Chondrocyte (in vitro differentiated cells): Measurements from ENCODE around the gene OR13D1. TPM values are rescaled to one million over a fixed set of nuclear protein-coding genes. Genes with fewer than 3 reads are reported as not detected.
A peak's percentile ranks its signal among the peaks of the same experiment; 100 is the strongest.

ENCODE experiments used
- DNase-seq: peaks from one replicate; pipeline ENCODE4 v3.0.0; 2021; ENCODE audit warnings: mixed read lengths, low spot score
- H3K27ac Mint-ChIP-seq: one replicate; pipeline ENCODE4 v1.8.0; 2021; ENCODE audit warnings: mild to moderate bottlenecking, moderate library complexity, mixed read lengths; ENCODE audit not compliant: unreplicated experiment
- H3K27me3 Mint-ChIP-seq: 2 replicates; pipeline ENCODE4 v1.8.0; 2021; ENCODE audit warnings: low read depth, mixed read lengths
- H3K36me3 Mint-ChIP-seq: 2 replicates; pipeline ENCODE4 v1.8.0; 2021; ENCODE audit warnings: low read depth, mixed read lengths
- H3K4me1 Mint-ChIP-seq: 2 replicates; pipeline ENCODE4 v1.8.0; 2021; ENCODE audit warnings: low read depth, mild to moderate bottlenecking, mixed read lengths
- H3K4me3 Mint-ChIP-seq: one replicate; pipeline ENCODE4 v1.8.0; 2021; ENCODE audit warnings: mild to moderate bottlenecking, moderate library complexity, mixed read lengths; ENCODE audit not compliant: unreplicated experiment
- H3K9me3 Mint-ChIP-seq: 2 replicates; pipeline ENCODE4 v1.8.0; 2021; ENCODE audit warnings: low read depth, mixed read lengths
- long read RNA-seq: library from polyadenylated mRNA; stranded (forward); transcript quantifications from one replicate; pipeline ENCODE4 v2.0.0, GENCODE V29; 2021
- total RNA-seq: library from RNA; stranded (reverse); gene quantifications from 3 replicates; pipeline ENCODE4 v1.2.1, GENCODE V29; 2021
- TF ChIP-seq, protein P1 (sequence below): fragments of 200-600 bp; sonication (generic); IDR thresholded peaks from 2 replicates; pipeline ENCODE4 v1.5.0; 2021; ENCODE audit warnings: antibody characterized with exemption, mild to moderate bottlenecking, moderate library complexity

The OR13D1 gene, protein sequence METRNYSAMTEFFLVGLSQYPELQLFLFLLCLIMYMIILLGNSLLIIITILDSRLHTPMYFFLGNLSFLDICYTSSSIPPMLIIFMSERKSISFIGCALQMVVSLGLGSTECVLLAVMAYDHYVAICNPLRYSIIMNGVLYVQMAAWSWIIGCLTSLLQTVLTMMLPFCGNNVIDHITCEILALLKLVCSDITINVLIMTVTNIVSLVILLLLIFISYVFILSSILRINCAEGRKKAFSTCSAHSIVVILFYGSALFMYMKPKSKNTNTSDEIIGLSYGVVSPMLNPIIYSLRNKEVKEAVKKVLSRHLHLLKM
- not detected in 3 replicates for total RNA-seq
- long read RNA-seq, result 0 reads

DNA sequence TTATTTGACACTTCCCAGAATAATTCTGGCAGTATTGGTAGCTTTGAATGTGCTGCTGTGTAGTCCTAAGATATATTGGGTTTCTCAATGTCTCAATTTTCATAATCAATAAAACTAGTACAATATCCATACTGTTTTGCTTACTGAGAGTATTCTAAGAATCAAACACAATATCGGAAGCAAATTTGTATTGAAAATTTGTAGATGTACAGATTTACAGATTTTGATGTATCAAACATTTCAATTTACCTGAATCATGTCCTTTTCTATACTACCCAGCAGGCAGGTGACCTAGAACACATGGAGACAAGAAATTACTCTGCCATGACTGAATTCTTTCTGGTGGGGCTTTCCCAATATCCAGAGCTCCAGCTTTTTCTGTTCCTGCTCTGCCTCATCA is at the start of gene OR13D1:
Gene OR13D1 (plus strand): TSS at position 301 of the 400 bp plus-strand sequence. CDS start 0 bp downstream, at position 301.
- TF ChIP-seq, protein P1, sequence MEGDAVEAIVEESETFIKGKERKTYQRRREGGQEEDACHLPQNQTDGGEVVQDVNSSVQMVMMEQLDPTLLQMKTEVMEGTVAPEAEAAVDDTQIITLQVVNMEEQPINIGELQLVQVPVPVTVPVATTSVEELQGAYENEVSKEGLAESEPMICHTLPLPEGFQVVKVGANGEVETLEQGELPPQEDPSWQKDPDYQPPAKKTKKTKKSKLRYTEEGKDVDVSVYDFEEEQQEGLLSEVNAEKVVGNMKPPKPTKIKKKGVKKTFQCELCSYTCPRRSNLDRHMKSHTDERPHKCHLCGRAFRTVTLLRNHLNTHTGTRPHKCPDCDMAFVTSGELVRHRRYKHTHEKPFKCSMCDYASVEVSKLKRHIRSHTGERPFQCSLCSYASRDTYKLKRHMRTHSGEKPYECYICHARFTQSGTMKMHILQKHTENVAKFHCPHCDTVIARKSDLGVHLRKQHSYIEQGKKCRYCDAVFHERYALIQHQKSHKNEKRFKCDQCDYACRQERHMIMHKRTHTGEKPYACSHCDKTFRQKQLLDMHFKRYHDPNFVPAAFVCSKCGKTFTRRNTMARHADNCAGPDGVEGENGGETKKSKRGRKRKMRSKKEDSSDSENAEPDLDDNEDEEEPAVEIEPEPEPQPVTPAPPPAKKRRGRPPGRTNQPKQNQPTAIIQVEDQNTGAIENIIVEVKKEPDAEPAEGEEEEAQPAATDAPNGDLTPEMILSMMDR, result no peak
- Mint-ChIP-seq H3K4me1 (no peaks in the 10 kb centered on the region), H3K36me3 (no peaks in the 10 kb centered on the region)

DNA sequence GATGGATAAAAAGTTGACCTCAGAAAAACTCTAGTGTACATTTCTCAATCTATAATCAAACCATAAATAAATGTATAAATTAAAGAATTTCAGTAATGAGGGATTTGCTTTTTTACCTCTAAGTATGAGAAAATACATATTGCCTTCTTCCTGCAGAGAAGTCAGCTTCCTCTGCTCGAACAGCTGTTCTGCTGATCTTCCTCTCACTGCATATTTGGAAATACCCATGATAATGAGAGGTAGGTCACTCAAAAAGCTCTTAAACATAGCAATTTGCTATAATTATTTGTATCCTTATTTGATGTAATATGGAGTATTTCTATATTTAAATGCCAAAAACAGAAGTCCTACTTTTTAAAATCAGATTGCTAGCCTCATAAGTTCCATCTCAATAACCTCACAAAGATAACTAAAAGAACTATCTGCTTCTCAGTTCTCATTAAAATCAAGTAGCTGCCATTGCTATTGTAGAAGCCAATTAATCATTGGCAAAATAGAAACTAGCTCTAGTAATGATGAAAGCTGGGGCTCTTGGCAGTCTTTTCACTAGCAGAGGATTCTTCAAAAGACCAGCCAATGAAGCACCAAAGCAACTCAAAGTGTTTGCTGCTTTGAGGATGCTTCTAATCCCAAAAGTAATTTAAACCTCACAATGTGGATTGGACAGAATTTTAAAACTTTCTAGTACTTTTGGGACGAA is 35.7 kb upstream of the OR13D1 start:
- no peaks in the 10 kb centered on the region for H3K36me3 Mint-ChIP-seq

More for the DNA sequence above, at the start of gene OR13D1:
- DNase-seq, result no peak
- H3K9me3 Mint-ChIP-seq, result no peaks in the 10 kb centered on the region
- H3K27ac Mint-ChIP-seq, result no peak within 1 kb of the TSS
- no peak within 1 kb of the TSS for H3K4me3 Mint-ChIP-seq
- peaks cover 25% of the 10 kb centered on the region for H3K27me3 Mint-ChIP-seq

DNA sequence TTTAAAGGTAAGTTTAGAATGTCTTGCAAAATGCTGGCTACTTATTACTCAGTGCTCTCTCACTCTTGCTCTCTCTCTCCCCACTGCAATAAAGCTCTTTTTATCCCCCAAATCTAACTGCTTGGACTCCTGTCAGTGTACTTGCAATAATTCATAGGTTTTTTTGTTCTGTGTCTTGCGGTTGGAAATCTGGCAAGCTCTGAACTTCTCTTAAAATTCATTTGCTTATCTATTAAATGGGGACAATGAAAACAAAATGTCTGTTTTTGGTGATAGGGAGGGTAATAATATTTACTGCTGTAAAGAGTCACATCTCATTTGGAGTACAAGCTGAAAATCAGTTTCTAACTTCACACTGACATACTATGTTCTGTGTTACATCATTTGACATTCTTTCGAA is 18.7 kb upstream of the OR13D1 start:
- Mint-ChIP-seq H3K9me3 (peaks cover 8% of the 10 kb centered on the region), H3K4me1 (no peaks in the 10 kb centered on the region), H3K27ac (no peak overlapping the region), H3K27me3 (peaks cover 41% of the 10 kb centered on the region), H3K36me3 (peaks cover 2% of the 10 kb centered on the region), H3K4me3 (no peak overlapping the region)
- DNase-seq, result no peak
- TF ChIP-seq, protein P1, result no peak

More for the DNA sequence above, 35.7 kb upstream of the OR13D1 start:
- H3K9me3 Mint-ChIP-seq, result peaks cover under 1% of the 10 kb centered on the region
- H3K4me1 Mint-ChIP-seq, result no peaks in the 10 kb centered on the region
- TF ChIP-seq, protein P1, result no peak
- no peak overlapping the region for H3K27ac Mint-ChIP-seq
- H3K4me3 Mint-ChIP-seq, result no peak overlapping the region
- peaks cover 22% of the 10 kb centered on the region for H3K27me3 Mint-ChIP-seq
- no peak for DNase-seq

DNA sequence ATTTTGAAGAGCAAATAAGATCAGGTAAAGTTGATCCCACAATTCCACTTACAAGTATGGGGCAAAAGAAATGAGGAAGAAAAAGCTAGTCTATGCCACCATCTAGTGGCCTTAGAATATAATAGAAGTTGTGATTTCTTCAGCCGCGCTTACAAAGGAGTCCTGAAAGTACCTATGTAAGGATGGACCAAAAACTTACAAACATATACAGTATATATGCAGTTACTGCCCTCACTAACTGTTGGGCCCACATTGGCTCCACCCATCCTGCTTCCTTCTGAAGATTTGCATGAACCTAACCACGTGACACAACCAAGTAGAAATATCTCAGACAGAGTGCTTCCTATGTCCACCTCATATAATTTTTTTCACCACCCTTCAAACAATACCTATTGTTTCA is 11.7 kb upstream of the OR13D1 start:
- no peak for DNase-seq
- Mint-ChIP-seq H3K9me3 (peaks cover 5% of the 10 kb centered on the region), H3K27ac (no peak overlapping the region), H3K27me3 (peaks cover 28% of the 10 kb centered on the region), H3K36me3 (no peaks in the 10 kb centered on the region), H3K4me1 (no peaks in the 10 kb centered on the region), H3K4me3 (no peak overlapping the region)
- TF ChIP-seq, protein P1, result peak; percentile 84

DNA sequence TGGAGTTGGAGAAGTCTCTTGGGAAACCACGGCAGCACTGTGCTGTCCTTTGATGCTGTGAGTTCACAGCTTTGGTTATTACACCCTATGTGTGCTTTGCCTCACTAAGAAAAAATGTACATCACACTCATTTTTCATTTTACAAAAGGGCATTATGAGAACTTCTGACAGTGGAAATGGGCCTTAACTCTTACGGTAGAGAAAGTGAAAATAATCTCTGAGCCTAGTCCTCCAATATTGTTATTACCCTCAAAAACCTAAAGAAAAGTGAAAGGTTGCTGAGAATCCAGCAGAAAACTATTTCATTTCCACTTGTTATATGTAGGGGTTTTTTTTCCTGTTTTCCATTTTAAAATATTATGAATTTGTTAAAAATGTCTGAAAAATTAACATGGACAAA is 8.2 kb upstream of the OR13D1 start:
- no peak for DNase-seq
- Mint-ChIP-seq H3K36me3 (no peaks in the 10 kb centered on the region), H3K9me3 (no peaks in the 10 kb centered on the region), H3K27me3 (peaks cover 3% of the 10 kb centered on the region), H3K27ac (no peak overlapping the region), H3K4me3 (no peak overlapping the region), H3K4me1 (no peaks in the 10 kb centered on the region)
- TF ChIP-seq, protein P1, result no peak
